Measurements from ENCODE around the gene MAGOH.

DNA sequence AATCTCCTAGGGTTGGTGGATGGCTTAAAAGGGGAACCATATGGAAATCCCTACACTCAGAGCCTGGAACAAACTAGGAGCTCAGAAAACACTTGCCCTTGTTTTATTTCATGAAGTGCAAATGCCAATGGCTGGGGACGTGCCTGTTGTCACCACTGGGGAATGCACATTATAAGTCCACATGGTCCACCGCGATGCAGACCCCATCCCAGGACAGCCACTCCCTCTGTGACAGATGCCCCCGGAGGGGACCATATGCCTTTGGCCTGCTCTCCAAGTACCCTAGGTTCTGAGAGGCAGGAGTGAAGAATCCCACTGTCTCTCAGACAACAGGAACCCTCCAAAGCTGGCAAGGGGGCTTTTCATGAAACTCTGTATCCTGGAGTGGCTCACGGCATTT lies 47.2 kb upstream of the MAGOH start:
- TF ChIP-seq, protein P1, sequence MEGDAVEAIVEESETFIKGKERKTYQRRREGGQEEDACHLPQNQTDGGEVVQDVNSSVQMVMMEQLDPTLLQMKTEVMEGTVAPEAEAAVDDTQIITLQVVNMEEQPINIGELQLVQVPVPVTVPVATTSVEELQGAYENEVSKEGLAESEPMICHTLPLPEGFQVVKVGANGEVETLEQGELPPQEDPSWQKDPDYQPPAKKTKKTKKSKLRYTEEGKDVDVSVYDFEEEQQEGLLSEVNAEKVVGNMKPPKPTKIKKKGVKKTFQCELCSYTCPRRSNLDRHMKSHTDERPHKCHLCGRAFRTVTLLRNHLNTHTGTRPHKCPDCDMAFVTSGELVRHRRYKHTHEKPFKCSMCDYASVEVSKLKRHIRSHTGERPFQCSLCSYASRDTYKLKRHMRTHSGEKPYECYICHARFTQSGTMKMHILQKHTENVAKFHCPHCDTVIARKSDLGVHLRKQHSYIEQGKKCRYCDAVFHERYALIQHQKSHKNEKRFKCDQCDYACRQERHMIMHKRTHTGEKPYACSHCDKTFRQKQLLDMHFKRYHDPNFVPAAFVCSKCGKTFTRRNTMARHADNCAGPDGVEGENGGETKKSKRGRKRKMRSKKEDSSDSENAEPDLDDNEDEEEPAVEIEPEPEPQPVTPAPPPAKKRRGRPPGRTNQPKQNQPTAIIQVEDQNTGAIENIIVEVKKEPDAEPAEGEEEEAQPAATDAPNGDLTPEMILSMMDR (conservative IDR thresholded peaks at IDR 0.05; ENCODE audit: low read depth, low read length), result no peak
- TF ChIP-seq EZH2 (IDR thresholded peaks at IDR 0.05; ENCODE audit: low read length, unreplicated experiment), result no peak

All from PC-3 (cell line).